ENCODE measurements around the gene CCDC3.
"Not testable (repeated sequence)": the region's sequence is repeated elsewhere in the genome, so short reads cannot be mapped to it uniquely, and the experiment has no call there.

Gene CCDC3

DNA sequence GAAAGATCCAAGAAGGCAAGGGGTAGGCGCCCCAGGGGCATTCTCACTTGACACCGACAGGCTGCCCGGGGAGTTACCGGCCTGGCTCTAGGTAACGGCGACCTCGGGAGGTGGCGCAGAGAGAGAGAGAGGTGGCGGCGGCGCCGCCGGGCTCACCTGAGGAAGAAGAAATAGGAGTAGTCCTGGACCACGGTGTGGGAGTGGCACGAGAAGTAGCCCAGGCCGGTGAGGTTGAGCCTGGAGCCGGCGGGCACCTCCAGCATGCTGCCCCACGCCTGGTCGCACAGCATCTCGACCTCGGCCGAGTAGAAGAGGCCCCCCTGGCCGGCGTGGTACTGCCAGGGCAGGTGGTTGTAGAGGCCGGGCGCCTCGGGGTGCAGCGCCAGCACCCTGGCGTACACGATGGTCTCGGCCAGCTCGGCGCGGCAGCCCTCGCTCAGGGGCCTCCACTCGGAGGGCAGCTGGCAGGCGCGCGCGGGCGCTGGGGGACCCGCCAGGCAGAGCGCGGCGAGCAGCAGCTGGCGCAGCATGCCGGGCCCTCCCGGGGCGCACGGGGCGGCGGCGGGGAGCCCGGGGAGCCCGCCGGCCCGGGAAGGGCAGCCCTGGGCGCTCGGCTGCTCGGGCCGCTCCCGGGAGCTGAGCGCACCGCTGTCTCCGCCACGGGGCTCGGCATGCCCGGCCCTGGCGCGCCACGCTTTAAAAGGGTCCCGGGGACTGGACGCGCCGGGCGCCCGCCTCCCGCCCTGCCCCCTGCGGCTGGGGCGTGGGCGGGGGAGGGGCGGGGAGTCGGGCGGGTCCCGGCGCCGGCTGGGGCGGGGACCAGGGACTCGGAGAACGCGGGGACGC lies at the start of gene CCDC3:
Gene CCDC3, minus strand, starts transcription at position 673 of the 846 bp plus-strand sequence. Its CDS starts 143 bp downstream, at position 530.
- peak; percentile 40 for DNase-seq (ENCODE audit: insufficient read length, low spot score)
- no peak for FAIRE-seq

DNA sequence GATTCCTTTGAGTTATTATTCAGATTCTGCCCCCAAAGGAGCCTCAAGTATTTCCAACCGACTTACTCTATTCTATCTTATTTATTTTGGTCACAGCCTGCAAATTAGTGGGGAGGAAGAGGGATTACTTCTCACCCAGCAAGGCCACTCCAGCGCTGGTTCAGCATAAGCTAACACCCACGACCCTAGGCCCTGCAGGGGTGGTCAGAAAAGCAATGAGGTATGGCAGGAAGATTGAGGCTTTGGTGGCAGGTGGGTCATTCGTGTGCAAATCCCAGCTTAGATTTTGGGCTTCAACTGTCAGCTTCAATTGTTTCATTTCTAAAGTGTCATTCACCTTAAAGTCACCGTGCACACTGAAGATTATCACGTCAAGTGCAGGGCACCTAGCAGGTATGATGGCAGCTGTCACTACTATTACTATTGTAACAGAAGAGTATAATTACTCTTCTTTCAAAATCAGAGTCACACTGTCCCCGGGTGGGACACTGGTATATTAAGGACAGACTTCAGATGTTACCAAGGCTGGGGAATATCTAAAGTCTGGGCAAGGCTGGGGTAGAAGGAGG lies 49.7 kb upstream of the CCDC3 start:
- no peak for FAIRE-seq
- DNase-seq (ENCODE audit: insufficient read length, low spot score) = no peak

DNA sequence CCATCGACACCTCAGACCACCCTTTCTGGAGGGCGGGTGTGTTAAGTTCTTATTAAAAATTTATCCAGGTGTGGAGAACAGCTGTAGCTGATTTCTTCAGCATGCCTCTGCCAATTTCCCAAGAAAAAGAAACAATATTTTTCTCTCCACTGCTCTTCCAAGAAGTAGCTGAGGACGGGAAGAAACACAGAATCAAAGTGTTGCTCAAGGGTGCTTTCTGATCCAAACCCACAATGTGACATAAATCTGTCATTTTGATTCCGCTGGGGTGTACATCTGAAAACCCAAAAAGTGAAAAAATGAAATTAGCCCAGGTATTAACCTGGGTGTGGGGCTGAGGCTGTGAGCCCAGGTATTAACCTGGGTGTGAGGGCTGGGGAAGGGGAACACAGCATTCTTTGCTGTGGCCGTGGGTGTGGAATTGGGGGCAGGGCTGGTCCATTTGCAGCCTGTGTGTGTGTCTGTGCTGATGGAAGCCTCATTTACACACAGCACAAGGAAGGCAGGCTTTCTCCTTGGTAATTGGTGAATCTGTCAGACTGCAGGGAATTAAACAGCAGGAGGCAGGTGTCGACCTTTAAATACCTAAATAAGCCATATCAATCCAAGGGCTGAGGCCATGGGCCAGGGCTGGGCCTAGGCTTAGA lies 48.4 kb upstream of the CCDC3 start:
- FAIRE-seq (no peak), DNase-seq (ENCODE audit: insufficient read length, low spot score) (no peak)

DNA sequence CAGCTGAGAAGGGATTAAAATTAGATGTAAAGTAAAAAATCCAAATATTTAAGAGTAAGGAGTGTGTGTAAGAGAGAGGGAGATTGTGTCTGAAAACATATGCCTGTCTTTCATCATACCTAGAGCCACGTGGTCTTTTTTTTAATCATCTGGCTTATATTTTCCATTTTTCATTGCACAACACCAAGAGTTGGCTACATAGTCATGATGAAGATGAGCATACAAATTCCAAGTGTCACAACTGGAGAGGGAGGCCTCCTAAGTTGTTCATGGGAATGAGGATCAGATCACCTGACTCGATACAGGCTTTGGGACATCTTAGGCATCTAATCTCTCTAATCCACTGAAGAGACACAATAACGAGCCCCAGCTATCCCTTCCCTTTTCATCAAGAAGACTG lies 47.2 kb upstream of the CCDC3 start:
- no peak for DNase-seq (ENCODE audit: insufficient read length, low spot score)
- FAIRE-seq = no peak

DNA sequence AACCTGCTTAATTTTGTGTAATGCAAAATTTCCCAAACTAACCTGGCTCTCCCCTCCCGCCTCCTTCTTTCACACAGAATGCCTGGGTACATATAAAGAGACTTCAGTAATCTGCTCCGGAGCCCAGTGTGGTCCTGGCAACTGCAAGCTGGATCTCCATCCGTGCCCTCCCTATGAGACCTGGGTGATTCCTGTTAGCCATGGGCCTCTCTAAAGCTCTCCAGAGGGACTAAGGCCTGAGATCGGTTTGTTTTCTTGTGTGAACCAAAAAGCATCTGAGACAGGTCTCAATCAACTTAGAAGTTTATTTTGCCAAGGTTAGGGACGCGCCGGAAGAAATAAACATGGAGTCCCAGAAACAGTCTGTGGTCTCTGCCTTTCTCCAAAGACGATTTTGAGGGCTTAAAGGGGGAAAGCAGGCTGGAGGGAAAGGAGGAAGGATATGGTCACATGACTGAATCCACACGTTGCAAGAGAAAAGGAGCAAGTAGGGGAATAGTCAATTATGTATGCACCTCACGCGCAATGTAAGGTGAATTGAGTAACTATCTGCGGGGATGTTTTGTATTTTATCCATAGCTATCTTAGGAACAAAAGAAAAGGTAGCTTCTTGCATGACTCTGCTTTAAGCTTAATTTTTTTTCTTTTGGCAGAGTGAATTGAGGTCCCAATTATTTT lies 46.2 kb upstream of the CCDC3 start:
- DNase-seq (ENCODE audit: insufficient read length, low spot score) = no peak
- no peak for FAIRE-seq

DNA sequence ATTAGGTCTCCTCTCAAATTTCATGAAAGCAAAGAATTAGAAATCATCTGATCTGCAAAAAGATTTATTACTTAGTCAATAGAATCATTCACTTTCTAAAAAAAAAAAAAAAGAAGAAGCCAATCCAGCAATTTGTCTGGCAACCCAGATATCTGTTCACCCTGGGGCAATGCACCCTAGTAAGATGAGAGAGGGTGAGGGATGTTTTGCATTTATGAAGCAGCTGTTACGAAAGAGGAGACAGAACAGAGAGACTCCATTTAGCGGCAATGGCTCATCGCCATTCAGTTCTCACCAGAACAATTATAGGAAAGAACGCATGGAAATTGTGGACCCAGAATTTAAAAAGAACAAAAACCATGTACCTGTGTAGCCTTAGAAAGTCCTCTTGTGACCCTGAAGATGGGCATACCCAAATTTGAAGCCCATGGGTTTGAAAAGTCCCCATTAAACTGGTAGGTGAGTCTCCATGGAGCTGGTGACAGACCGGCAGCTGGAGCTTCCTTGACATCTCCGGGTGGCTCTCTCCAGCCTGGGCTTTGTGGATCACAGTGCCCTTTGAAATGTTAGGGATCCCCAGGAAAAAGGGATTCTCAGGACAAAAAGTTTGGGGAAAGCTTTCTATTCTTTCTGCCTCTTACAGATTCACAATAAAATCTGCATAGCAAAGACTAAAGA lies 45.5 kb upstream of the CCDC3 start:
- FAIRE-seq = no peak
- no peak for DNase-seq (ENCODE audit: insufficient read length, low spot score)

DNA sequence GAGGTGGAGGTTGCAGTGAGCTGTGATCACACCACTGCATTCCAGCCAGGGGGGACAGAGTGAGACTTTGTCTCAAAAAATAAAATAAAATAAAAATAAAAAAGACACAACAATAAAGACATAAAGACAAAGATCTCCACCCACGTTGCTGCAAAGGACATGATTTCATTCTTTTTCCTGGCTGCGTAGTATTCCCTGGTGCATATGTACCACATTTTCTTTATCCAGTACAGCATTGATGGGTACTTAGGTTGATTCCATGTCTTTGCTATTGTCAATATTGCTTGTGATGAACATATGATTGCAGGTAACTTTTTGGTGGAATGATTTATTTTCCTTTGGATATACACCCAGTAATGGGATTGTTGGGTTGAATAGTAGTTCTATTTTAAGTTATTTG lies 42.0 kb upstream of the CCDC3 start:
- FAIRE-seq = no peak
- no peak for DNase-seq (ENCODE audit: insufficient read length, low spot score)

DNA sequence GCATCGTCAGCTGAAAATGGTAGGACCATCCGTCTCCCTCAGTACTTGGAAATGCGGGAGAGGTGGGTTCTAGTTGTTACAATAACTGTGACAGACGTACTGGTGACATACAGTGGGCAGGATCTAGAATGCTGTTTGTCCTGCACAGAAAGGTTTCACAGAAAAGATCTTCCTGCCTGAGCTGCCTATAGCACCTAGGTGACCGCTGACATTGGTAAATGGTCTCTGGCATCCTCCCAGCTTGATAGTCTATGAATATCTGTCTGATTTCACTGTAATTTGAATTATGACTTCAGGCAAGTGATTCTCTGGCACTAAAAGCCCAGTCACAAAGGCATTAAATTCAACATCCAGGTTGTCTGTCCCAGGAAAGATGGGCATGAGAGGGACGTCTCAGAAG lies 38.2 kb upstream of the CCDC3 start:
- FAIRE-seq = no peak

DNA sequence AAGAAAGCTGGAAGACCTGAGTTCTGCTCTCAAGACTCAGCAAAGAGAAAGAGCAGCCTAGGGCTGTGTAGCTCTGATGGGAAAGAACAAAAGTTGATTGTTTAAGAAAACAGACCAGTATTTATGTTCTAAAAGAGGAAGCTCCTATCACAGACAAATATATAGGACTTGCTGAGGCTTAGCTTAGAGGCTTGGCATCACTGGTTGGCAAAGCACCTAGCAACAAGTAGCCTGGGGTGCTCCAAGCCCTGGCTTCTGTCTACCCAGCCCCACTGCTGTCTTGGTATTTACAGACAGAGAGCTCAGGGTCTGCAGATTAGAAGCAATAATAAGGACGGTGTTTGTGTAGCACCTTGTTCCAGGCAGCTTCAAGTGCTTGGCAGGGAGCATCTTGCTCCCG lies 36.9 kb upstream of the CCDC3 start:
- FAIRE-seq = no peak
- no peak for DNase-seq (ENCODE audit: insufficient read length, low spot score)

More for the DNA sequence above, 38.2 kb upstream of the CCDC3 start:
- no peak for DNase-seq (ENCODE audit: insufficient read length, low spot score)

DNA sequence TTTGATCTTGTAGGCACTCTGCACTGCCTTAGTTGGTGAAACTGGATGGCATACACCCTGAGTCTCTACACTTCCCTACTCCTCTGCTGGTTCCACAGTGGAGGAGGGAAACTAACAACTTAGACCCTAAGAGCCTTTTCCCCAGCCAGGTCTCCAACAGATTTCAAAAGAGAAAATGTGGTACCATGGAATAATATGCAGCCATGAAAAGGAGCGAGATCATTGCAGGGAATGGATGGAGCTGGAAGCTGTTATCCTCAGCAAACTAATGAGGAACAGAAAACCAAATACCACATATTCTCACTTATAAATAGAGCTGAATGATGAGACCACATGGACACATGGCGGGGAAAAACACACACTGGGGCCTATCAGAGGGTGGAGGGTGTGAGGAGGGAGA lies 36.3 kb upstream of the CCDC3 start:
- no peak for FAIRE-seq
- DNase-seq (ENCODE audit: insufficient read length, low spot score) = no peak

DNA sequence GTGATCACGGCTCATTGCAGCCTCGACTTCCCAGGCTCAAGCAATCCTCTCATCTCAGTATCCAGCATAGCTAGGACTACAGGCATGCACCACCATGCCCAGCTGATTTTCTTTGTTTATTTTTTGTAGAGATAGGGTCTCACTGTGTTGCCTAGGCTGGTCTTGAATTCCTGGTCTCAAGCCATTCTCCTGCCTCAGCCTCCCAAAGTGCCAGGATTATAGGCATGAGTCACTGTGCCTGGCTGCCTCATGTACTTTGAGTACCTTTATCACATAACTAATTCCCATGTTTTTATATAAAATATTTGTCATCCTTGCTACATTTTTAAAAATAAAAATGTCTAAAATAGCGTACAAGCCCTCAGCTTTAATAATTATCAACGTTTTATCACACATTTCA lies 35.3 kb upstream of the CCDC3 start:
- FAIRE-seq = no peak
- no peak for DNase-seq (ENCODE audit: insufficient read length, low spot score)

DNA sequence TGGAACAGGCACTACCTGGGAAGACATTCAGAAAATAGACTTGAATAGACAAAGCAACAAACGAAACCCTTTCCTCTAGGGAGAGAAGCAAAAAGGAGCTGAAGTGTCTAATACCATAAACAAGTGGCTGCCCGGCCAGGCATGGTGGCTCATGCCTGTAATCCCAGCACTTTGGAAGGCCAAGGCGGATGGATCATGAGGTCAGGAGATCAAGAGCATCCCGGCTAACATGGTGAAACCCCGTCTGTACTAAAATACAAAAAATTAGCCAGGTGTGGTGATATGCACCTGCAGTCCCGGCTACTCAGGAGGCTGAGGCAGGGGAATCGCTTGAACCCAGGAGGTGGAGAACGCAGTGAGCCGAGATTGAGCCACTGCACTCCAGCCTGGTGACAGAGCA lies 34.2 kb upstream of the CCDC3 start:
- not testable (repeated sequence) for FAIRE-seq; DNase-seq (ENCODE audit: insufficient read length, low spot score)

DNA sequence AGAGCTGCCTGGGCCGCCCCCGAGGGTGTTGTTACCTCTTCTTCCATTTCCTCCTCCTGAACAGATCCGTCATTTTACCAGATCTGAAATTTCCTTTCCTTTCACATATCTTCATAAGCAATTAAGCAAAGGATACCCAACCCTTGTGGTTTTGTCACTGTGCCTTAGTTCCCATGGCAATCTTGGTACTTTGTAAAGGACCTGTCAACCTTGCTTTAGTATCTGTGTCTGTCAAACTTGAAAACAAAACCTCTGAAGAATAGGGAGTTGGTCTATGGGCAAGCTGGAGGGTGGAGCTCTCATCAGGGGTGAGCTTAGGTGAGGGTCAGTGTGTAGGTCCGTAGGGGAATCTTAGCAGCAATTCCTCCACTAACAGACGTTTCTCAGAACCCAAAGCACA lies 25.4 kb upstream of the CCDC3 start:
- DNase-seq (ENCODE audit: insufficient read length, low spot score) (no peak), FAIRE-seq (no peak)

DNA sequence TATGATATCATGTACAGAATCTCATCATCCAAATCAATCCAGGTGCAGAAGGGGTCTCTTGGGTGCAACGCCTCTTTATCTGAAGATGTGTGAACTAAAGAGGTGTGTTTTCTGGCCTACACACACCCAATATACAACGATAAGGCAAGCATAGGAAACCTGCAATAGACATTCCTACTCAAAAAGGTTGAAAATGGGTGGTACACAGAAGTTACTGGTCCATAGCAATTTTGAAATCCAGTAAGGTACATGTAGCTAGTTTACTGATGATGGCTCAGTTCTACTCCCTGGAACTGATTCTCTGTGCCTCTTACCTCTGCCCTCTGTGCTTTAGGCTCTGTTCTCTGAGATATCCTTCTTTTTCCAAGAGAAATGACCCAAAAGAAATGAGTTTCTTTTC lies 22.2 kb upstream of the CCDC3 start:
- FAIRE-seq (no peak), DNase-seq (ENCODE audit: insufficient read length, low spot score) (no peak)

DNA sequence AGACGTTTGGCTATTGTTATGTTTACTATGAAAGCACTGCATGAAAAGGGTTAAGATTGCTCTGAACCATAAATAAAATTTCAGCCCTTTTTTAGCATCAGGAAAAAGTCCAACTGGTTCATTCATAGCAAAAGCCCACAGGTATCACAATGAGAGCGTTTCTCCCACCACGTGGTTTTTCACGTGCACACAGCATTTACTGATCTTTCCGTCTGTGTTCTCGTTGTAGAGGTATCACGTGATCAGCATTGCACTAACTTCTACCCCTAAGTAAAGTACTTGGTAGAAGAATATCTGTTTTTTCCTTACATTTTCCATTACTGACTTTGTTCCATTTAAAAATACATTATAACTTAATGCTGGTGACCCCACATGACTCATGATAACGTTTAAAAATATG lies 17.8 kb upstream of the CCDC3 start:
- DNase-seq (ENCODE audit: insufficient read length, low spot score) (no peak), FAIRE-seq (no peak)

DNA sequence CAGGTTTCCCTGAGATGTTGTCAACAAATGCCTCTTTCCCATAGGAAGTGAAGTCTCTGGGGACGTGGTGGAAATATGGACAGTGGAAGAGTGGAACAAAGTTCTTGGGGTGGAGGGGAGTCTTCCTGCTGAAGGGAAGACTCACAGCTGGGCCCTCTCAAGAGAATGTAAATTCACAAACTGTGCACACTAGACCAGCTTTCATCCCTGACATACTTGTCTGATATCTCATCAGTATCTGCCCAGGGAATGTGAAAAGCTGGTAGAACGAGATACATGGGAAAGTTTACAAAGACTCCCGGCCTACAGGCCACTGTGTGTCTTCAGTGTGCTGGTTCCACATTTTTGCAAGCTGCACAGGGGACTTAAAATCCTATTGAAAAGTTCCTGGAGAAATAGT lies 16.7 kb upstream of the CCDC3 start:
- DNase-seq (ENCODE audit: insufficient read length, low spot score) (no peak), FAIRE-seq (no peak)

DNA sequence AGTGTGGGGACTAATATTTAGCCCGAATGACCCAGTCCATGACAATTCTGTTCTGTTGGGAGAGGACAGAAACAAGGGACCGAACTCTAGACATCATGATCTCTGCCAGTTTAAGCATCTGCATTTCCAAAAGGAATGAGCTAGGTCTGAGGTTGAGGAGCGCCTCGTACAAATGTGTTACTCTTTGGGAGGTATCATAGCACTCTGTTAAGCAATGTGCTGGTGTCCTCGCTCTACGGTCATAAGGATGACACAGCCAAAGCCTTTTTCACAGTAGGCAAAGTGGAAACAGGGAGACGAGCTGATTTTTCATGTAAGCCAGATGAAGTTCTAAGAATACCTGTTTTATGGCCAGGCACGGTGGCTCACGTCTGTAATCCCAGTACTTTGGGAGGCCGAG lies 15.4 kb upstream of the CCDC3 start:
- DNase-seq (ENCODE audit: insufficient read length, low spot score) (no peak), FAIRE-seq (no peak)

DNA sequence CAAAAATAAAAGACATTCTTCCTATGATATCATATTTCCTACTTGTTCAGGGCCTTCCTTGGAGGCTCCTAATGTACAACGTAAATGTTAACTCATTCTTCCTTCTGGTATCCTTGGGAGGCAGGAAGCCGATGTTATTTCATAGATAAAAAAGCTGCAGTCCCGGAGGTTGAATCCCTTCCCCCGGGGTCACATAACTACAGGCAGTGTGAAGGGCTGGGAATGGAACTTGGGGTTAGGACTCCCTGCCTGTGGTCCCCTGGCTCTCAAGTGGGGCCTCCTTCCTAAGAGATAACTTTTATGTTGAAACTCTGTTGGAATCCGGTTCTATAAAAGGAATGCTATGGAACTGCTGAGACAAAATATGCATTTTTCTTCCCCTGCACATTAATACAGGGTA lies 14.9 kb upstream of the CCDC3 start:
- DNase-seq (ENCODE audit: insufficient read length, low spot score) (no peak), FAIRE-seq (no peak)

DNA sequence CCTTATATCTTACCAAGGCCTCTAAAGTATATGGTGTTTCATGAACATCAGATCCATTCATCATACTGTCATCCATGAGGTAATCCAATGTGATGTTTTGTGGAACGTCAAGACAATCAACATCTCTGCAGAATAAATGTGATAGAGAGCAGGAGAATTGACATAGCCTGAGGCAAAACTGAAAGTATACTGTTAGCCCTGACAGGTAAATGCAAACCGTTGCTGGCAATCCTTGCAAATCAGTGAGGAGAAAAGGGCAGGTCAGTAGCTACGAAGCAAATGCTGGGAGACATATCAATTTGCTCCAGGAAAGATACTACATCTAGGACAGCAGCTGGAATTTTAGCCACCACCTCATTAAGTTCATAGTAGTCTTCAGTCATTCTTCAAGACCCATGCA lies 4.5 kb upstream of the CCDC3 start:
- DNase-seq (ENCODE audit: insufficient read length, low spot score) = no peak
- no peak for FAIRE-seq

DNA sequence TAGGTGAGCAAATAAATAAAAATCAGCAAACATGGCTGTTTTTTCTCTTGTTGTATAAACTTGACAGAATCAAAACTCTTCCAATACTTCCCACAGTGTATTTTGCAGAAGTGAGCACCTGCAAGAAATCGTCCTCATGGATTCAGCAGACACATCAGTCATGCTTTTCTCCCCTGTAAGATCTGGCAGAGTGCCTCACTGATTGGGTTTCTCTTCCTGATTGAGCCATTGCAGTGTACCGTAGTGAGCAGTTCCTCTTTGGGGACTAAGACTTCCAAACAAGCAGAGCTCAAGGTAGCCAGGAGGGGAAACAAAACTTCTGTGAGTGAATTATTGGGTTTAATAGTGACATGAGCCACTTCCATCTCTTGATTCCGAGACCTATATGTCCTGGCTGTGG lies 2.2 kb upstream of the CCDC3 start:
- FAIRE-seq = no peak
- no peak for DNase-seq (ENCODE audit: insufficient read length, low spot score)

DNA sequence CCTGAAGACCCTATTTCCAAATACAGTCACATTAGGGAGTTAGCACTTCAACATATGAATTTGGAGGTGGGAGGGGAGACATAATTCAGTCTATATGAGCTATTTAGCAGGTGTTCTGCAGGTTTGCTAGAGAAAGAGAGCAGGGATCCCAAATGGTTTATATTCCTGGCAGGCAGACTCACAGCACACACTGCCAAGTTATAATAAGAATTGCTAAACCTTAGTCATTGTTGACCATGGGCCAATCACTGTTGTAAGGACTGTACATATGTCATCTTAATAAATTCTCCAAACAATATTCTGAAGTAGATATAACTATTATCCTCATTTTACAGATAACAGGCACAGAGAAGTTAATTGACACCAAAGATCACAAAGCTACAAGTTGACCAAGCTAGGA lies 1.5 kb upstream of the CCDC3 start:
- no peak for FAIRE-seq

More for the DNA sequence above, 1.5 kb upstream of the CCDC3 start:
- DNase-seq (ENCODE audit: insufficient read length, low spot score) = no peak
